Ovary (tissue), 3 donors: ENCODE results near the gene CLASP1.

Experiments
- CTCF ChIP-seq, 3 donors: fragments of 450-650 bp in 2 of 3; fragments of 200-600 bp in 1 of 3; IDR thresholded peaks; one replicate each; pipeline versions ENCODE4 v1.5.1 to v1.8.0; 2016 to 2022; ENCODE audit warnings: antibody characterized with exemption in 3 of 3, mild to moderate bottlenecking in 1 of 3
- POLR2A ChIP-seq: fragments of 450-650 bp; IDR thresholded peaks from one replicate; pipeline ENCODE4 v1.6.1; 2017; ENCODE audit warnings: antibody characterized with exemption, mild to moderate bottlenecking, moderate library complexity
- donor health status: DM: no; HTN: no; CAD: no.

- TF ChIP-seq CTCF (IDR thresholded peaks at IDR 0.05) (no peak), POLR2A (no peak)
Measured at GRCh38 chr2:121617042-121617599, 32.1 kb downstream of the CLASP1 start.
